Ascending aorta (tissue), 2 donors: ENCODE data around the gene TMEM217. TPM values are rescaled to one million over a fixed set of nuclear protein-coding genes. Genes with fewer than 3 reads are reported as not detected.

Experiments used
- DNase-seq, 2 donors: peaks; one replicate each; pipeline ENCODE4 v3.0.0-alpha.2; 2019; ENCODE audit warnings: low spot score in 2 of 2
- H3K27ac ChIP-seq, 2 donors: fragments of 200-600 bp; sonication (generic); one replicate each; pipeline ENCODE4 v1.5.1; 2016 to 2017; ENCODE audit warnings: mild to moderate bottlenecking in 1 of 2
- H3K27me3 ChIP-seq: fragments of 200-600 bp; sonication (generic); one replicate; pipeline ENCODE4 v1.5.1; 2017
- H3K36me3 ChIP-seq, 2 donors: fragments of 200-600 bp; sonication (generic); one replicate each; pipeline ENCODE4 v1.5.1; 2016
- H3K4me1 ChIP-seq, 2 donors: fragments of 200-600 bp; sonication (generic); one replicate each; pipeline ENCODE4 v1.5.1; 2016 to 2017; ENCODE audit warnings: mild to moderate bottlenecking in 1 of 2
- H3K4me3 ChIP-seq, 2 donors: fragments of 200-600 bp; sonication (generic); one replicate each; pipeline ENCODE4 v1.5.1; 2016 to 2017; ENCODE audit warnings: mild to moderate bottlenecking in 1 of 2
- H3K9me3 ChIP-seq, 2 donors: fragments of 200-600 bp; sonication (generic); one replicate each; pipeline ENCODE4 v1.5.1; 2016
- CTCF ChIP-seq, 3 experiments: fragments of 200-600 bp in 2 of 3; fragments of 450-650 bp in 1 of 3; sonication (generic) in 2 of 3; IDR thresholded peaks; one replicate each; pipeline ENCODE4 v1.5.1; 2016 to 2019; ENCODE audit warnings: antibody characterized with exemption in 3 of 3, mild to moderate bottlenecking in 1 of 3, moderate library complexity in 1 of 3
- intact Hi-C: fragments of 100-400 bp; cut with DNase I; formaldehyde crosslinking; loops from one replicate; pipeline ENCODE4 v1.15.1; 2023
- total RNA-seq: library from RNA; depleted of rRNA; stranded (reverse); fragments of >200 nt; gene quantifications from one replicate; pipeline ENCODE4 v1.1.0, GENCODE V29; 2016

TMEM217 gene
- total RNA-seq, 1 donor from 2014 or later: not detected

GRCh38 chr6:37260444-37260843 lies 2.5 kb upstream of the TMEM217 start:
- peaks cover 7 to 19% of the 10 kb centered on the region in 2 donors for H3K4me1 ChIP-seq
- DNase-seq: no peak
- intact Hi-C loops: loop anchor here (2.0 kb wide), 1 partner anchor 18 kb away; no protein-coding TSS in a partner anchor
- TF ChIP-seq CTCF (IDR thresholded peaks at IDR 0.05): no peak
- H3K27ac ChIP-seq: no peak overlapping the region
- H3K4me3 ChIP-seq: no peak overlapping the region
- H3K9me3 ChIP-seq: no peaks in the 10 kb centered on the region
- no peaks in the 10 kb centered on the region for H3K27me3 ChIP-seq
- H3K36me3 ChIP-seq: no peaks in the 10 kb centered on the region

GRCh38 chr6:37260040-37260439 lies 2.1 kb upstream of the TMEM217 start:
- no peak for DNase-seq
- intact Hi-C loops: loop anchor here (2.0 kb wide), 1 partner anchor 19 kb away; no protein-coding TSS in a partner anchor

GRCh38 chr6:37259191-37259590 lies 1.2 kb upstream of the TMEM217 start:
- peak overlapping the region in 1 of 2 donors; percentile 2 for H3K27ac ChIP-seq
- no peak for TF ChIP-seq CTCF (IDR thresholded peaks at IDR 0.05)
- H3K4me1 ChIP-seq: peaks cover 7 to 10% of the 10 kb centered on the region in 2 donors
- H3K27me3 ChIP-seq: no peaks in the 10 kb centered on the region
- H3K4me3 ChIP-seq: peak overlapping the region in 1 of 2 donors; percentile 89
- no peaks in the 10 kb centered on the region for H3K9me3 ChIP-seq
- DNase-seq: no peak
- intact Hi-C loops: no loop called here
- H3K36me3 ChIP-seq: no peaks in the 10 kb centered on the region

More at GRCh38 chr6:37260040-37260439, 2.1 kb upstream of the TMEM217 start:
- H3K27ac ChIP-seq: no peak overlapping the region
- H3K9me3 ChIP-seq: no peaks in the 10 kb centered on the region
- no peak overlapping the region for H3K4me3 ChIP-seq
- no peaks in the 10 kb centered on the region for H3K27me3 ChIP-seq
- peaks cover 7 to 15% of the 10 kb centered on the region in 2 donors for H3K4me1 ChIP-seq
- no peak for TF ChIP-seq CTCF (IDR thresholded peaks at IDR 0.05)
- H3K36me3 ChIP-seq: no peaks in the 10 kb centered on the region

- TF ChIP-seq CTCF (IDR thresholded peaks at IDR 0.05): no peak
- no peaks in the 10 kb centered on the region for H3K9me3 ChIP-seq
- DNase-seq: no peak
- no peaks in the 10 kb centered on the region for H3K36me3 ChIP-seq
- intact Hi-C loops: no loop called here
- peak overlapping the region; percentile 89 to 90 for H3K4me3 ChIP-seq
- peak overlapping the region; percentile 84 to 88 for H3K27ac ChIP-seq
- H3K27me3 ChIP-seq: no peaks in the 10 kb centered on the region
- H3K4me1 ChIP-seq: peaks cover 7 to 8% of the 10 kb centered on the region in 2 donors
These were observed 611 bp upstream of the TMEM217 start for GRCh38 chr6:37258405-37259105.

GRCh38 chr6:37257320-37257633 lies 667 bp downstream of the TMEM217 start:
- Histone ChIP-seq H3K4me3 (peak overlapping the region; percentile 89 to 90), H3K4me1 (peaks cover 7 to 8% of the 10 kb centered on the region in 2 donors), H3K27ac (peak overlapping the region; percentile 84 to 88), H3K9me3 (no peaks in the 10 kb centered on the region), H3K27me3 (no peaks in the 10 kb centered on the region), H3K36me3 (no peaks in the 10 kb centered on the region)
- no peak for DNase-seq
- intact Hi-C loops: loop anchor here (1.0 kb wide), 2 partner anchors 12 to 27 kb away; no protein-coding TSS in a partner anchor
- no peak for TF ChIP-seq CTCF (IDR thresholded peaks at IDR 0.05)
